Activated CD4-positive, alpha-beta memory T cell treated with anti-CD3 and anti-CD28 coated beads, Interleukin-2, amount 10 ng/mL, durations not matched to agents 7 days and 5 days (primary cell): ENCODE results near the gene TMPRSS9. TPM values are rescaled to one million over a fixed set of nuclear protein-coding genes. Genes with fewer than 3 reads are reported as not detected.

Source experiments
- CTCF ChIA-PET: fragments of 350-600 bp; sonication (Branson Sonifier 250); formaldehyde crosslinking; loops from one replicate; lab custom pipeline; 2021; ENCODE audit warnings: antibody characterized with exemption, inconsistent platforms; lab: Charles Lee
- POLR2A ChIA-PET: fragments of 350-600 bp; sonication (Branson Sonifier 250); formaldehyde crosslinking; loops from one replicate; lab custom pipeline; 2021; ENCODE audit warnings: antibody characterized with exemption; lab: Charles Lee
- DNase-seq: peaks from one replicate; pipeline ENCODE4 v3.0.0-alpha.2; 2020
- H3K27ac Mint-ChIP-seq: one replicate; pipeline ENCODE4 v1.8.0; 2021; ENCODE audit warnings: mild to moderate bottlenecking, mixed read lengths
- H3K27me3 Mint-ChIP-seq: one replicate; pipeline ENCODE4 v1.8.0; 2021; ENCODE audit warnings: mixed read lengths
- H3K36me3 Mint-ChIP-seq: one replicate; pipeline ENCODE4 v1.8.0; 2021; ENCODE audit warnings: low read depth, mixed read lengths
- H3K4me1 Mint-ChIP-seq: one replicate; pipeline ENCODE4 v1.8.0; 2021; ENCODE audit warnings: mixed read lengths
- H3K4me3 Mint-ChIP-seq: one replicate; pipeline ENCODE4 v1.8.0; 2021; ENCODE audit warnings: mild to moderate bottlenecking, mixed read lengths
- H3K9me3 Mint-ChIP-seq: one replicate; pipeline ENCODE4 v1.8.0; 2021; ENCODE audit warnings: mixed read lengths
- total RNA-seq, 2 experiments: library from RNA; stranded (reverse); gene quantifications; one replicate each; pipeline ENCODE4 v1.2.3, GENCODE V29; 2021

TMPRSS9 gene
- not detected for total RNA-seq

- no peaks in the 10 kb centered on the region for H3K36me3 Mint-ChIP-seq
- ChIA-PET POLR2A (no interaction called here), CTCF (interaction anchor here (0.6 kb wide), 1 partner anchor 41 kb away, joined by 3 read pairs; no protein-coding TSS in a partner anchor)
- H3K27ac Mint-ChIP-seq: no peak within 1 kb of the TSS
- H3K4me3 Mint-ChIP-seq: no peak within 1 kb of the TSS
- H3K27me3 Mint-ChIP-seq: peaks cover 11% of the 10 kb centered on the region
- peaks cover 4% of the 10 kb centered on the region for H3K4me1 Mint-ChIP-seq
- no peak for DNase-seq
- no peaks in the 10 kb centered on the region for H3K9me3 Mint-ChIP-seq
Measured at GRCh38 chr19:2359992-2360685, at the start of gene TMPRSS9. TSS of gene TMPRSS9 (plus strand) at chr19:2360265. CDS start at chr19:2389786, 29,521 bp downstream.

- H3K4me3 Mint-ChIP-seq: no peak overlapping the region
- DNase-seq: no peak
- H3K4me1 Mint-ChIP-seq: peaks cover 2% of the 10 kb centered on the region
- H3K27me3 Mint-ChIP-seq: peaks cover 54% of the 10 kb centered on the region
- H3K27ac Mint-ChIP-seq: no peak overlapping the region
- H3K9me3 Mint-ChIP-seq: peaks cover 14% of the 10 kb centered on the region
- ChIA-PET POLR2A (interaction anchor here (1.0 kb wide), 1 partner anchor 17 kb away, joined by 4 read pairs; the partner anchor contains the start of gene LSM7), CTCF (interaction anchor here (1.2 kb wide), 1 partner anchor 36 kb away, joined by 3 read pairs; no protein-coding TSS in a partner anchor)
- H3K36me3 Mint-ChIP-seq: peaks cover 4% of the 10 kb centered on the region
Measured at GRCh38 chr19:2311093-2311492, 49.0 kb upstream of the TMPRSS9 start.

- POLR2A ChIA-PET: no interaction called here
- Mint-ChIP-seq H3K4me3 (no peak overlapping the region), H3K9me3 (peaks cover 14% of the 10 kb centered on the region), H3K27me3 (peaks cover 43% of the 10 kb centered on the region), H3K27ac (no peak overlapping the region), H3K36me3 (peaks cover 4% of the 10 kb centered on the region), H3K4me1 (peaks cover 2% of the 10 kb centered on the region)
- CTCF ChIA-PET: interaction anchor here (0.7 kb wide), 1 partner anchor 54 kb away, joined by 3 read pairs; no protein-coding TSS in a partner anchor
- DNase-seq: no peak
Measured at GRCh38 chr19:2312820-2313501, 47.1 kb upstream of the TMPRSS9 start.

GRCh38 chr19:2315121-2315817 is 44.8 kb upstream of the TMPRSS9 start:
- CTCF ChIA-PET: interaction anchor here (0.8 to 1.4 kb wide), 3 partner anchors 20 to 296 kb away, joined by 3 to 4 read pairs (median 3); no protein-coding TSS in a partner anchor
- Mint-ChIP-seq H3K9me3 (peaks cover 14% of the 10 kb centered on the region), H3K4me3 (no peak overlapping the region), H3K4me1 (no peaks in the 10 kb centered on the region), H3K36me3 (peaks cover 4% of the 10 kb centered on the region), H3K27me3 (peaks cover 27% of the 10 kb centered on the region), H3K27ac (no peak overlapping the region)
- POLR2A ChIA-PET: interaction anchor here (1.6 kb wide), 1 partner anchor 12 kb away, joined by 7 read pairs; no protein-coding TSS in a partner anchor
- DNase-seq: no peak

- Mint-ChIP-seq H3K4me3 (no peak overlapping the region), H3K27me3 (peaks cover 23% of the 10 kb centered on the region), H3K9me3 (peaks cover 14% of the 10 kb centered on the region), H3K36me3 (peaks cover 4% of the 10 kb centered on the region), H3K4me1 (no peaks in the 10 kb centered on the region), H3K27ac (no peak overlapping the region)
- DNase-seq: peak; percentile 35
- CTCF ChIA-PET: interaction anchor here (0.6 to 1.4 kb wide), 4 partner anchors 21 to 295 kb away, joined by 3 to 4 read pairs (median 3); no protein-coding TSS in a partner anchor
- POLR2A ChIA-PET: interaction anchor here (1.6 kb wide), 1 partner anchor 12 kb away, joined by 7 read pairs; no protein-coding TSS in a partner anchor
Measured at GRCh38 chr19:2315818-2316353, 44.2 kb upstream of the TMPRSS9 start.

- H3K27me3 Mint-ChIP-seq: peaks cover 20% of the 10 kb centered on the region
- H3K4me3 Mint-ChIP-seq: no peak overlapping the region
- H3K27ac Mint-ChIP-seq: no peak overlapping the region
- POLR2A ChIA-PET: no interaction called here
- no peak for DNase-seq
- H3K36me3 Mint-ChIP-seq: peaks cover 4% of the 10 kb centered on the region
- CTCF ChIA-PET: interaction anchor here (1.3 kb wide), 1 partner anchor 75 kb away, joined by 3 read pairs; no protein-coding TSS in a partner anchor
- H3K4me1 Mint-ChIP-seq: no peaks in the 10 kb centered on the region
- peaks cover 14% of the 10 kb centered on the region for H3K9me3 Mint-ChIP-seq
Measured at GRCh38 chr19:2317300-2317699, 42.8 kb upstream of the TMPRSS9 start.

- no peaks in the 10 kb centered on the region for H3K4me1 Mint-ChIP-seq
- no peak overlapping the region for H3K4me3 Mint-ChIP-seq
- POLR2A ChIA-PET: no interaction called here
- H3K36me3 Mint-ChIP-seq: peaks cover 4% of the 10 kb centered on the region
- peaks cover 18% of the 10 kb centered on the region for H3K27me3 Mint-ChIP-seq
- peaks cover 14% of the 10 kb centered on the region for H3K9me3 Mint-ChIP-seq
- CTCF ChIA-PET: interaction anchor here (1.3 kb wide), 1 partner anchor 75 kb away, joined by 3 read pairs; no protein-coding TSS in a partner anchor
- H3K27ac Mint-ChIP-seq: no peak overlapping the region
- DNase-seq: no peak
Measured at GRCh38 chr19:2317756-2318155, 42.3 kb upstream of the TMPRSS9 start.

- Mint-ChIP-seq H3K36me3 (peaks cover 4% of the 10 kb centered on the region), H3K9me3 (peaks cover 14% of the 10 kb centered on the region), H3K4me3 (no peak overlapping the region), H3K27ac (no peak overlapping the region), H3K4me1 (no peaks in the 10 kb centered on the region), H3K27me3 (peaks cover 10% of the 10 kb centered on the region)
- ChIA-PET CTCF (interaction anchor here (0.7 kb wide), 1 partner anchor 41 kb away, joined by 3 read pairs; no protein-coding TSS in a partner anchor), POLR2A (interaction anchor here (1.6 kb wide), 1 partner anchor 9 kb away, joined by 6 read pairs; the partner anchor contains the start of gene LSM7)
- no peak for DNase-seq
Measured at GRCh38 chr19:2318923-2319322, 41.1 kb upstream of the TMPRSS9 start.

- ChIA-PET CTCF (interaction anchor here (0.6 kb wide), 1 partner anchor 494 kb away, joined by 4 read pairs; no protein-coding TSS in a partner anchor), POLR2A (interaction anchor here (1.6 kb wide), 1 partner anchor 8 kb away, joined by 6 read pairs; the partner anchor contains the start of gene LSM7)
- H3K36me3 Mint-ChIP-seq: peaks cover 10% of the 10 kb centered on the region
- peaks cover 6% of the 10 kb centered on the region for H3K27me3 Mint-ChIP-seq
- peaks cover 2% of the 10 kb centered on the region for H3K4me1 Mint-ChIP-seq
- no peak overlapping the region for H3K4me3 Mint-ChIP-seq
- no peak for DNase-seq
- no peak overlapping the region for H3K27ac Mint-ChIP-seq
- peaks cover 11% of the 10 kb centered on the region for H3K9me3 Mint-ChIP-seq
Measured at GRCh38 chr19:2319551-2319950, 40.5 kb upstream of the TMPRSS9 start.

GRCh38 chr19:2320049-2320448 is 40.0 kb upstream of the TMPRSS9 start:
- Mint-ChIP-seq H3K27me3 (peaks cover under 1% of the 10 kb centered on the region), H3K27ac (no peak overlapping the region), H3K9me3 (peaks cover 7% of the 10 kb centered on the region), H3K36me3 (peaks cover 10% of the 10 kb centered on the region), H3K4me1 (peaks cover 4% of the 10 kb centered on the region), H3K4me3 (no peak overlapping the region)
- ChIA-PET CTCF (no interaction called here), POLR2A (no interaction called here)
- no peak for DNase-seq

- Mint-ChIP-seq H3K4me3 (no peak overlapping the region), H3K27ac (no peak overlapping the region), H3K9me3 (no peaks in the 10 kb centered on the region), H3K27me3 (no peaks in the 10 kb centered on the region), H3K4me1 (peaks cover 11% of the 10 kb centered on the region), H3K36me3 (peaks cover 16% of the 10 kb centered on the region)
- POLR2A ChIA-PET: no interaction called here
- CTCF ChIA-PET: no interaction called here
- DNase-seq: no peak
Measured at GRCh38 chr19:2320939-2321338, 39.1 kb upstream of the TMPRSS9 start.
